Loucy (cell line): ENCODE results near the gene SLC6A11.

Source experiments
- H2AFZ ChIP-seq: fragments of 200-600 bp; sonication (generic); 2 replicates; pipeline ENCODE4 v1.6.0; 2016; ENCODE audit warnings: antibody characterized with exemption, mild to moderate bottlenecking, low read length, moderate library complexity
- H3F3A ChIP-seq: fragments of 200-600 bp; 2 replicates; pipeline ENCODE4 v1.6.0; 2016; ENCODE audit warnings: antibody characterized with exemption, low read depth, mild to moderate bottlenecking
- H3K27me3 ChIP-seq: fragments of 200-600 bp; sonication (generic); 2 replicates; pipeline ENCODE4 v1.6.1; 2014; ENCODE audit warnings: low read length, mild to moderate bottlenecking; ENCODE audit not compliant: insufficient read depth, poor library complexity, severe bottlenecking
- H3K36me3 ChIP-seq: fragments of 200-600 bp; sonication (generic); 2 replicates; pipeline ENCODE4 v1.6.1; 2016; ENCODE audit warnings: low read length; ENCODE audit not compliant: insufficient read depth
- H3K4me1 ChIP-seq: fragments of 200-600 bp; sonication (generic); 2 replicates; pipeline ENCODE4 v1.5.1; 2014; ENCODE audit warnings: low read length, mild to moderate bottlenecking; ENCODE audit not compliant: insufficient read depth, poor library complexity, severe bottlenecking
- H3K4me2 ChIP-seq: fragments of 200-600 bp; sonication (generic); 2 replicates; pipeline ENCODE4 v1.6.0; 2014; ENCODE audit warnings: antibody characterized with exemption, low read length, low read depth, mild to moderate bottlenecking; ENCODE audit not compliant: poor library complexity, severe bottlenecking
- H3K4me3 ChIP-seq: fragments of 200-600 bp; sonication (generic); 2 replicates; pipeline ENCODE4 v1.5.1; 2014; ENCODE audit warnings: low read length, mild to moderate bottlenecking, mixed read lengths; ENCODE audit not compliant: poor library complexity, severe bottlenecking
- H3K79me2 ChIP-seq: fragments of 200-600 bp; sonication (generic); 2 replicates; pipeline ENCODE4 v1.6.1; 2014; ENCODE audit warnings: low read length; ENCODE audit not compliant: insufficient read depth
- H3K9ac ChIP-seq: fragments of 200-600 bp; sonication (generic); 2 replicates; pipeline ENCODE4 v1.6.0; 2014; ENCODE audit warnings: mild to moderate bottlenecking, low read depth, low read length, moderate library complexity; ENCODE audit not compliant: poor library complexity, severe bottlenecking
- H3K9me2 ChIP-seq: fragments of 200-600 bp; sonication (generic); replicated peaks from 2 replicates; pipeline ENCODE4 v1.6.1; 2016; ENCODE audit warnings: low read depth, low read length, mixed read lengths
- H3K9me3 ChIP-seq: fragments of 200-600 bp; sonication (generic); 2 replicates; pipeline ENCODE4 v1.6.1; 2014; ENCODE audit warnings: mild to moderate bottlenecking, antibody characterized with exemption, low read length, low read depth; ENCODE audit not compliant: insufficient read depth
- H4K20me1 ChIP-seq: fragments of 200-600 bp; sonication (generic); 2 replicates; pipeline ENCODE4 v1.6.0; 2014; ENCODE audit warnings: antibody characterized with exemption, low read length, mild to moderate bottlenecking; ENCODE audit not compliant: insufficient read depth, poor library complexity, severe bottlenecking
- EZH2phosphoT487 ChIP-seq: fragments of 200-600 bp; IDR thresholded peaks from 2 replicates; pipeline ENCODE4 v1.6.1; 2018; ENCODE audit warnings: antibody characterized with exemption, mild to moderate bottlenecking, moderate library complexity, borderline replicate concordance
- TF ChIP-seq, protein P1 (sequence below): fragments of 200-600 bp; sonication (generic); conservative IDR thresholded peaks from 2 replicates; pipeline ENCODE4 v1.5.1; 2014; ENCODE audit warnings: mild to moderate bottlenecking, antibody characterized with exemption, low read length

SLC6A11 gene

DNA sequence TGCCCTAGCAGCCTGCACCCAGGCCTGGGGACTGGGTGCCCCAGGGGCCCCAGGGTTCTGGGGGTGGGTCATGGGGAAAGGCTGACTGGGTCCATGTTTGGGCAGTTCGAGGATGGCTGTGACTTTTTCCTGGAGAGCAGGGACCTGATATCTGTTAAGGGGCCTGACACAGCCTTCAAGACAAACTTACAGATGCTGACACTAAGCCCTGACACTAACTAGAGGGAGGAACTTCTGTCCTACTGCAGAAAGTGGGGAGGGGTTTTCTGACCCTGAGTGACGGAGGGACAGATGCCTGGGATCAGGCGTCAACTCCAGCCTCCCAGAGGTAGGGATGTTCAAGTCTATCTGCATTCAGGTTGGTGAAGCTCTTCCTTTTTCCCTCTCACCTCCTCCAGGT is 45.0 kb upstream of the SLC6A11 start:
- Histone ChIP-seq H4K20me1 (no peaks in the 10 kb centered on the region), H2AFZ (no peak overlapping the region), H3K9me2 (no peaks in the 10 kb centered on the region), H3K9me3 (no peaks in the 10 kb centered on the region), H3K4me3 (no peak overlapping the region), H3K4me2 (no peak overlapping the region), H3K79me2 (no peaks in the 10 kb centered on the region), H3K27me3 (no peaks in the 10 kb centered on the region), H3K4me1 (no peaks in the 10 kb centered on the region), H3K36me3 (no peaks in the 10 kb centered on the region), H3F3A (no peaks in the 10 kb centered on the region), H3K9ac (no peak overlapping the region)
- TF ChIP-seq, protein P1, sequence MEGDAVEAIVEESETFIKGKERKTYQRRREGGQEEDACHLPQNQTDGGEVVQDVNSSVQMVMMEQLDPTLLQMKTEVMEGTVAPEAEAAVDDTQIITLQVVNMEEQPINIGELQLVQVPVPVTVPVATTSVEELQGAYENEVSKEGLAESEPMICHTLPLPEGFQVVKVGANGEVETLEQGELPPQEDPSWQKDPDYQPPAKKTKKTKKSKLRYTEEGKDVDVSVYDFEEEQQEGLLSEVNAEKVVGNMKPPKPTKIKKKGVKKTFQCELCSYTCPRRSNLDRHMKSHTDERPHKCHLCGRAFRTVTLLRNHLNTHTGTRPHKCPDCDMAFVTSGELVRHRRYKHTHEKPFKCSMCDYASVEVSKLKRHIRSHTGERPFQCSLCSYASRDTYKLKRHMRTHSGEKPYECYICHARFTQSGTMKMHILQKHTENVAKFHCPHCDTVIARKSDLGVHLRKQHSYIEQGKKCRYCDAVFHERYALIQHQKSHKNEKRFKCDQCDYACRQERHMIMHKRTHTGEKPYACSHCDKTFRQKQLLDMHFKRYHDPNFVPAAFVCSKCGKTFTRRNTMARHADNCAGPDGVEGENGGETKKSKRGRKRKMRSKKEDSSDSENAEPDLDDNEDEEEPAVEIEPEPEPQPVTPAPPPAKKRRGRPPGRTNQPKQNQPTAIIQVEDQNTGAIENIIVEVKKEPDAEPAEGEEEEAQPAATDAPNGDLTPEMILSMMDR: no peak
- no peak for TF ChIP-seq EZH2phosphoT487

DNA sequence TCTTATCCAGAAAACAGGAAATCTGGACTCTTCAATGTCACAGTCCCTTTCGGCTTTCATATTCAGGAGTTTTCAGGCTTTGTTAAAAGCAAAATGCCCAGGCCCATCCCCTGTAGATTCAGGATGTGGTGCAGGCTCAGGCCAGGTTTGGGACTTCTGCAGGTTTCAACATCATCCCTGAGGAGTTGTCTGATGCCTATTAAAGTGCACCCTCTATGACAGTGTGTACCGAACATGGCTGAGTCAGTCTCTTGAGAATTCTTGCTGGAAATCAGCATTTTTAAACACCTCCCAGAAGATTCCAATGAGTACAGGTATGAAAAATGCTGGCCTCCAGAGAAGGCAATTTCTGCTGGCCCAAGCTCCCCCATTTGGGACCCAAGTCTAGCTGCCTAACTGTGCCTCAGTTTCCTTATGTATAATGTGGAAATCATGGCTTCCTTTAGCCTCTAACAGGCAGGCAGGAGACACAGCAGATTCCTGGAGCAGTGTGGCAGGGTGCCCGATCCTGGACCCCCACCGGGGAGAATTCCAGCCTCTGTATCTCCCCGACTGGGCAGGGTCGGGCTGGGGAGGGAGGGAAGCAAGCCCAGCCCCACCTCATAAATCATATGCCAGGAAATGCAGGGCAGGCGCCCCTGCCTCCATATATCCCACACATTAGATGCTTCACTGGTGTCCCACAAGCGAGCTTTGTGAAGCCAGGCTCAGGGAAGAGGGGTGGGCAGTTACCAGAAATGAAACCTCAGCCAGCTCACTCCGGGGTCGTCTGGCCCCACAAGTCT is 44.4 kb upstream of the SLC6A11 start:
- Histone ChIP-seq H3K9ac (no peak overlapping the region), H4K20me1 (no peaks in the 10 kb centered on the region), H3K4me3 (no peak overlapping the region), H3K4me1 (no peaks in the 10 kb centered on the region), H3K79me2 (no peaks in the 10 kb centered on the region), H3K36me3 (no peaks in the 10 kb centered on the region), H3K9me2 (no peaks in the 10 kb centered on the region), H2AFZ (no peak overlapping the region), H3F3A (no peaks in the 10 kb centered on the region), H3K9me3 (no peaks in the 10 kb centered on the region), H3K4me2 (no peak overlapping the region), H3K27me3 (no peaks in the 10 kb centered on the region)
- TF ChIP-seq, protein P1: no peak
- TF ChIP-seq EZH2phosphoT487: no peak

DNA sequence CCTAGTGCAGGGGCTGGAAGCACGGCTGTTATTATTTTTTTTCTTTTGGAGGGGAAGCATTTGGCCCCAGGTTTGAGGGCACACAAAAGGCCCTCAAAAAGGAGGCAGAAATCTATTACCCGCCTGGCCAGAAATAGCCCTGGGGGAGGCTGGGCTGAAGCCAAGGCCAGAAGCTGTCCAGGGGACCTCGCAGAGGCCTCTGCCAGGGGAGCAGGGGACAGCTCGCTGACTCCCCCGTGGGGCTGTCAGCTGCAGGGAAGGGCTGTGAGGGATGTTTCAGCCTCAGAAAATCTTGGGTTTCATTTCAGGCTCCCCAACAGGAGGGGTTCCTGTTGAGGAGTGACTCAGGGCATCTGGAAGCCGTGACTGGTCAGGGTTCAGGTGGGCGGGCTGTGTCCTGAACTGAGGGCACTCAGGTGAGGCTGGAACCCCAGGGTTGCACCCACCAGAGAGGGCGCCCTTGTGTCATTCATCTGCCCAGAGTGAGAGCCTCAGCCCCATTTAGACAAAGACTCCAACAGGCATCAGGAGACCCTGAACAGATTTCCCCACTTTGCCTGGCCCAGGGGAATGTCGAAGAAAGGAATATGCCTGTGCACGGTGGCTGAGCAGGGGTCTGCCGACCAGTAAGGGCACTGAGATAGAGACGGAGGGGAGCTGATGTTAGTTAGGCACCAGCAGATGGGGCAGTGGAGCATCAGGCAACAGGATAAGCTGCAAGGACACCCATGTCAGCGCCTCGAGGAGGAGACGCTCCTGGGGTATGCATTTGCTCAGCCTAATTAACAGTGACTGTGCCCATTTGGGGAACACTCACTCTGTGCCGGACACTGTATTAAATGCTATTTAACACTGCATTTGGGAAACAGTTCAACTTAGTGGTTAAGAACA is 43.5 kb upstream of the SLC6A11 start:
- H4K20me1 ChIP-seq: no peaks in the 10 kb centered on the region
- H3K4me2 ChIP-seq: no peak overlapping the region
- no peaks in the 10 kb centered on the region for H3K27me3 ChIP-seq
- no peaks in the 10 kb centered on the region for H3F3A ChIP-seq
- no peak overlapping the region for H2AFZ ChIP-seq
- H3K79me2 ChIP-seq: no peaks in the 10 kb centered on the region
- no peaks in the 10 kb centered on the region for H3K9me3 ChIP-seq
- H3K36me3 ChIP-seq: no peaks in the 10 kb centered on the region
- no peak overlapping the region for H3K9ac ChIP-seq
- H3K9me2 ChIP-seq: no peaks in the 10 kb centered on the region
- TF ChIP-seq, protein P1: peak; percentile 36; the same call in 1 of the 2 replicates
- TF ChIP-seq EZH2phosphoT487: no peak
- no peak overlapping the region for H3K4me3 ChIP-seq
- no peaks in the 10 kb centered on the region for H3K4me1 ChIP-seq
